ENCODE results near the gene ELL2.

Gene ELL2

DNA sequence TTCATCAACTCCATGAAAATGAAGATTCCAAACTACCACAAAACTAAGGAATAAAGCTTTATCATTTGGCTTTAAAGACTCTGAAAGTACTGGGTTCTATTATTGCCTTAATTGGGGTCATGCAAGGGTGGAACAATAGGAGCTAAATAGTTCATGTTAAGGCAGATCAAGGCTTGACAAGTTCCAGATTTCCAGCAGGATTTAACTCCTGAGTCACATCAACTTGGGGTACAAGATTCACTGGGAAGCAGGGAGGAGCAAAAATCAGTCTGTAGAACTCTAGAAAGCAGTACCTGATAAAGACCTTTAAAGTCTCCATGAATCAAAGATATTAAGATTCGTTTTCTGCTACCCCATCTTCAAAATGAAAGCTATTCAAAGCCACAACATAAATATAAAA is 97.2 kb downstream of the ELL2 start:
- DNase-seq (ENCODE audit: insufficient read length, low spot score) = no peak
- TF ChIP-seq CTCF (IDR thresholded peaks at IDR 0.05; ENCODE audit: insufficient read depth, missing control alignments) = no peak
- FAIRE-seq = no peak

- DNase-seq (ENCODE audit: insufficient read length, low spot score) = no peak
- no peak for FAIRE-seq
- TF ChIP-seq CTCF (IDR thresholded peaks at IDR 0.05; ENCODE audit: insufficient read depth, missing control alignments) = no peak
Measured at GRCh38 chr5:95863383-95863757, 98.3 kb downstream of the ELL2 start.

- DNase-seq (ENCODE audit: insufficient read length, low spot score) = no peak
- no peak for FAIRE-seq
- no peak for TF ChIP-seq CTCF (IDR thresholded peaks at IDR 0.05; ENCODE audit: insufficient read depth, missing control alignments)
Measured at GRCh38 chr5:95862671-95863382, 98.8 kb downstream of the ELL2 start.

- DNase-seq (ENCODE audit: insufficient read length, low spot score) = no peak
- FAIRE-seq = no peak
- no peak for TF ChIP-seq CTCF (IDR thresholded peaks at IDR 0.05; ENCODE audit: insufficient read depth, missing control alignments)
Measured at GRCh38 chr5:95861864-95862561, 99.6 kb downstream of the ELL2 start.

DNA sequence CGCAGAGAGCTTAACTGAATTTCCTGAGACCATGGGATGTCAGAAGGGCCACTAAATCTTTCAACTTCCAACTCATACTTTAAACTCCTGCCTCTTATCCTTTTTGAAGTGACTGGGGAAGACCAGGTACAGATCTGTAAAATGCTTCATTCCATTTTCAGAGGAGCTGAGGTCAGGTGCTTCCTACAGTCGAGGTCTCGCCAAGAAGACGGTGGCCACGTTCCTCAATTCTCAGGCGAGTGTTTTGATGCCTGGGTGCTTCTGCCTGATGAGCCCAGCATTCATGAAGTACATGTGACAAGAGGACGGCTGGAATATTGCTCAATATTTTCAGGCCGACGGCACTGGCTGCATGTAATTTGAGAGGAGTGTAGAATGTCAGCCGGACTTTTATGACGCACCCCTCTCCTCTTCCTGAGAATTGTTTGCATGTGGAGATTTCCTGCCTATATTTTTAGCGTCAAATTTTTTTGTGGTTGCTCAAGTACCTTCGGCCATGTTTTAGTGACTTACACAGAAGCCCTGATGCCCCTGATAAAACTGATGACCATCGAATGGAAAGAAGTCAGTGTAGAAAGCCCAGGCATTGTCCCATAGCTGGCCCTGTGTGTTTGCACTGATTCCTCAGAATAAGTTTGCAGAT is 100.3 kb downstream of the ELL2 start:
- TF ChIP-seq CTCF (IDR thresholded peaks at IDR 0.05; ENCODE audit: insufficient read depth, missing control alignments) = no peak
- no peak for FAIRE-seq
- no peak for DNase-seq (ENCODE audit: insufficient read length, low spot score)

- FAIRE-seq = no peak
- TF ChIP-seq CTCF (IDR thresholded peaks at IDR 0.05; ENCODE audit: insufficient read depth, missing control alignments) = no peak
- DNase-seq (ENCODE audit: insufficient read length, low spot score) = no peak
Measured at GRCh38 chr5:95859661-95860060, 102.0 kb downstream of the ELL2 start.
